HepG2 (cell line): Measurements from ENCODE around the gene PPA2.

ENCODE experiments used
- RXRA ChIP-seq: sonication (generic); formaldehyde crosslinking; IDR thresholded peaks from 2 replicates; pipeline ENCODE4 v1.5.1; 2020; ENCODE audit warnings: missing genetic modification reagents
- SALL2 ChIP-seq: sonication (generic); formaldehyde crosslinking; IDR thresholded peaks from 2 replicates; pipeline ENCODE4 v1.8.1; 2023; ENCODE audit warnings: mild to moderate bottlenecking, missing genetic modification reagents, inconsistent platforms
- ZBTB44 ChIP-seq: sonication (generic); formaldehyde crosslinking; IDR thresholded peaks from 2 replicates; pipeline ENCODE4 v1.4.0; 2020; ENCODE audit warnings: missing genetic modification reagents

DNA sequence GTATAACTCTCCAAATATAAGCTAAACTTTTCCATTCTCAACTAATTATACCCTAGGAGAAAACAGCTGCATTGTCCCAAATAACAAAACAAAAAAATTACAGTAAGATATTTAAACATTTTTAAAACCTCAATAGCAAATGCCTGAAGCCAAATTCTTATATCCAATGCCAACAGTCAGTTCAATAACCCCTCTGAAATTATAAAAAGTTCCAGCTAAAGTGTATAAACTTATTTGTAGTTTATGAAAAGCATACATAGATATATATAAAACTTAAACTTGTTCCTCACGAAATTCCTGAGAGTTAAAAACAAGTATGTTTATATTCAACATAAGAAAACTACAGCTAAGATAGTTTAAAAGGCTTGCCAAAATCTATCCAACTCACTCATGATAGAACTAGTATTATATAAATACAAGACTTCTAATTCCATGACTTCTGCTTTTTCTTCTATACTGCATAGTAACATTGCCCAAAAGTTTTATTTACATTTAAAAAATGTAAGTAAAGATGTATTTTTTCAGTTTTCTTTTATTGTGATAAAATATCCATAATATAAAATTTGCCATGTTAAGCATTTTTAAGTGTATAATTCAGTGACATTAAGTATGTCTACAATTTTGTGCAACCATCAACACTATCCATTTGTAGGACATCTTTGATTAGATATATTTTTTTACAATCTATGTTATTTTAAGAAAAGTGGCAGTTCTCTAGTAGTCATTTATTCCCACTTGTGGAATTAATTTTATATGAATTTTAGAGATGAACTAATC, 72.8 kb downstream of the PPA2 start:
- TF ChIP-seq ZBTB44 (CRISPR knock-in tag): no peak
- no peak for TF ChIP-seq SALL2 (CRISPR knock-in tag)
- no peak for TF ChIP-seq RXRA (CRISPR knock-in tag)
